HCT116 (cell line): ENCODE results near the gene AADAC. TPM values are rescaled to one million over a fixed set of nuclear protein-coding genes. Genes with fewer than 3 reads are reported as not detected.

ENCODE experiments used
- ATAC-seq: fragments of 200-7000 bp; cut with Tn5 transposase; 2 replicates; pipeline ENCODE4 v1.9.1; 2020; ENCODE audit warnings: mild to moderate bottlenecking, moderate library complexity
- BruUV-seq: library from RNA; stranded (reverse); fragments of 400-500 nt; replicated peaks from 2 replicates; lab custom pipeline; 2021; lab: Mats Ljungman, UMichigan
- CTCF ChIA-PET: fragments of 300-600 bp; sonication (Branson Sonifier 250); formaldehyde crosslinking; loops from one replicate; lab custom pipeline; 2021; ENCODE audit warnings: antibody characterized with exemption; lab: Charles Lee
- POLR2A ChIA-PET: fragments of 300-600, 350-600 bp; sonication (Branson Sonifier 250); formaldehyde crosslinking; loops from one replicate; lab custom pipeline; 2021; ENCODE audit warnings: antibody characterized with exemption; lab: Charles Lee
- RAD21 ChIA-PET, 2 experiments: fragments of 300-600 bp; sonication (Branson Sonifier 250); formaldehyde crosslinking; loops; one replicate each; lab custom pipeline; 2023; ENCODE audit warnings: low total read pairs in 2 of 2; ENCODE audit not compliant: uncharacterized antibody in 2 of 2, unreplicated experiment in 2 of 2, low non-redundant PET in 1 of 2; lab: Charles Lee
- DNase-seq: peaks from one replicate; pipeline ENCODE4 v3.0.0-alpha.2; 2010; ENCODE audit warnings: low read depth, low spot score
- H2AFZ ChIP-seq: fragments of 200-600 bp; shearing (Covaris generic), sonication (generic); 2 replicates; pipeline ENCODE4 v1.6.1; 2017; ENCODE audit warnings: low read depth, mixed run types, mixed read lengths, antibody characterized with exemption, low read length; ENCODE audit not compliant: poor library complexity, severe bottlenecking
- H3K27ac ChIP-seq: 2 replicates; pipeline ENCODE4 v1.5.1; 2012; ENCODE audit warnings: low read depth, low read length
- H3K27me3 ChIP-seq: fragments of 200-600 bp; sonication (generic); 2 replicates; pipeline ENCODE4 v1.6.1; 2016; ENCODE audit warnings: mixed run types, low read length, mixed read lengths; ENCODE audit not compliant: insufficient read depth
- H3K36me3 ChIP-seq, 2 experiments: fragments of 200-500 bp in 1 of 2; fragments of 200-600 bp in 1 of 2; sonication (Bioruptor generic) in 1 of 2; sonication (generic) in 1 of 2; 2 replicates each; pipeline versions ENCODE4 v1.5.1 to v1.6.1; 2014 to 2016; ENCODE audit warnings: low read length in 2 of 2, inconsistent platforms in 1 of 2, mixed read lengths in 1 of 2, mixed run types in 1 of 2; ENCODE audit not compliant: insufficient read depth in 2 of 2, control insufficient read depth in 1 of 2
- H3K4me1 ChIP-seq, 2 experiments: fragments of 200-600 bp in 1 of 2; sonication (generic) in 1 of 2; 2 replicates each; pipeline versions ENCODE4 v1.5.1 to v1.6.1; 2012 to 2017; ENCODE audit warnings: low read length in 2 of 2, inconsistent platforms in 1 of 2, mild to moderate bottlenecking in 1 of 2, mixed read lengths in 1 of 2, mixed run types in 1 of 2, moderate library complexity in 1 of 2; ENCODE audit not compliant: insufficient read depth in 2 of 2, control insufficient read depth in 1 of 2
- H3K4me2 ChIP-seq: fragments of 200-600 bp; sonication (generic); 2 replicates; pipeline ENCODE4 v1.6.1; 2017; ENCODE audit warnings: mixed run types, low read length, mixed read lengths
- H3K4me3 ChIP-seq, 2 experiments: fragments of 200-600 bp in 1 of 2; sonication (generic) in 1 of 2; replicated peaks in 1 of 2; 2 replicates each; pipeline ENCODE4 v1.5.1; 2011 to 2016; ENCODE audit warnings: low read length in 2 of 2, control low read depth in 1 of 2, low read depth in 1 of 2, mild to moderate bottlenecking in 1 of 2, mixed read lengths in 1 of 2, mixed run types in 1 of 2
- H3K79me2 ChIP-seq: fragments of 200-600 bp; sonication (generic); 2 replicates; pipeline ENCODE4 v1.6.1; 2017; ENCODE audit warnings: mild to moderate bottlenecking, mixed run types, low read length, moderate library complexity, mixed read lengths; ENCODE audit not compliant: insufficient read depth
- H3K9ac ChIP-seq: fragments of 200-600 bp; sonication (generic); 2 replicates; pipeline ENCODE4 v1.6.1; 2016; ENCODE audit warnings: low read length, mixed read lengths
- H3K9me2 ChIP-seq: fragments of 200-600 bp; sonication (generic), shearing (Covaris generic); 2 replicates; pipeline ENCODE4 v1.6.1; 2017; ENCODE audit warnings: mixed run types, mild to moderate bottlenecking, moderate library complexity; ENCODE audit not compliant: insufficient read depth
- H3K9me3 ChIP-seq, 2 experiments: fragments of 200-500 bp in 1 of 2; fragments of 200-600 bp in 1 of 2; sonication (Bioruptor generic) in 1 of 2; sonication (generic) in 1 of 2; 2 replicates each; pipeline ENCODE4 v1.6.1; 2014 to 2017; ENCODE audit warnings: low read length in 2 of 2, mixed read lengths in 2 of 2, inconsistent platforms in 1 of 2, low read depth in 1 of 2, mild to moderate bottlenecking in 1 of 2, mixed run types in 1 of 2, moderate library complexity in 1 of 2; ENCODE audit not compliant: control insufficient read depth in 1 of 2, insufficient read depth in 1 of 2
- H4K20me1 ChIP-seq: fragments of 200-600 bp; sonication (generic), shearing (Covaris generic); 2 replicates; pipeline ENCODE4 v1.6.1; 2017; ENCODE audit warnings: mixed run types, mild to moderate bottlenecking, moderate library complexity; ENCODE audit not compliant: insufficient read depth
- ATF3 ChIP-seq: IDR thresholded peaks from 2 replicates; pipeline ENCODE4 v1.6.1; 2012
- CTCF ChIP-seq, 3 experiments: fragments of 200-600 bp in 1 of 3; sonication (generic) in 1 of 3; IDR thresholded peaks in 2 of 3; conservative IDR thresholded peaks in 1 of 3; 2 replicates each; pipeline ENCODE4 v1.5.1; 2012 to 2017; ENCODE audit warnings: low read depth in 2 of 3, low read length in 2 of 3, antibody characterized with exemption in 1 of 3, borderline replicate concordance in 1 of 3, control low read depth in 1 of 3, mild to moderate bottlenecking in 1 of 3, mixed read lengths in 1 of 3, mixed run types in 1 of 3, moderate library complexity in 1 of 3; ENCODE audit not compliant: insufficient read depth in 1 of 3
- EZH2phosphoT487 ChIP-seq: fragments of 200-600 bp; IDR thresholded peaks from 2 replicates; pipeline ENCODE4 v1.6.1; 2018; ENCODE audit warnings: antibody characterized with exemption, borderline replicate concordance
- JUND ChIP-seq: IDR thresholded peaks from 2 replicates; pipeline ENCODE4 v1.6.1; 2012
- MAX ChIP-seq: IDR thresholded peaks from 2 replicates; pipeline ENCODE4 v1.6.1; 2012
- POLR2AphosphoS5 ChIP-seq: IDR thresholded peaks from 2 replicates; pipeline ENCODE4 v1.6.1; 2011; ENCODE audit warnings: mild to moderate bottlenecking, low read depth, low read length, moderate library complexity
- RAD21 ChIP-seq: IDR thresholded peaks from 2 replicates; pipeline ENCODE4 v1.6.1; 2012; ENCODE audit warnings: low read depth, mild to moderate bottlenecking
- ZFX ChIP-seq: fragments of 450-650 bp; IDR thresholded peaks from 2 replicates; pipeline ENCODE4 v1.6.1; 2017
- ZNF274 ChIP-seq: fragments of 200-500 bp; sonication (Bioruptor generic); IDR thresholded peaks from 2 replicates; pipeline ENCODE4 v1.6.1; 2014; ENCODE audit warnings: mild to moderate bottlenecking, low read depth, low read length, inconsistent platforms
- intact Hi-C: fragments of 100-400 bp; cut with micrococcal nuclease; formaldehyde crosslinking; loops from 2 replicates; pipeline ENCODE4 v1.10.0; 2022
- total RNA-seq: library from RNA; stranded (reverse); gene quantifications from one replicate; pipeline ENCODE4 v1.2.1, GENCODE V29; 2021; ENCODE audit not compliant: unreplicated experiment

AADAC gene
- total RNA-seq, 1 experiment from 2014 or later, result 3.8 TPM

GRCh38 chr3:151798466-151798865, 15.4 kb upstream of the AADAC start:
- Histone ChIP-seq H3K9me3 (no peaks in the 10 kb centered on the region), H3K79me2 (no peaks in the 10 kb centered on the region), H4K20me1 (no peaks in the 10 kb centered on the region), H3K9me2 (no peaks in the 10 kb centered on the region), H3K4me3 (no peak overlapping the region), H3K4me2 (no peak overlapping the region), H3K27ac (no peak overlapping the region), H2AFZ (no peak overlapping the region), H3K4me1 (peaks cover 0 to 4% of the 10 kb centered on the region in 2 experiments; a peak in 2 of 4 replicates), H3K36me3 (no peaks in the 10 kb centered on the region), H3K9ac (no peak overlapping the region), H3K27me3 (no peaks in the 10 kb centered on the region)
- ChIA-PET CTCF (no interaction called here), RAD21 (interaction anchor here in 1 of 2 experiments (1.0 kb wide), 1 partner anchor 38 kb away, joined by 3 read pairs; no protein-coding TSS in a partner anchor), POLR2A (no interaction called here)
- BruUV-seq, result no TSS peak
- DNase-seq, result no peak
- no peak for ATAC-seq
- intact Hi-C loops, result no loop called here
- no peak for TF ChIP-seq EZH2phosphoT487
- no peak for TF ChIP-seq CTCF (IDR thresholded peaks at IDR 0.05 in 2 of 3, conservative IDR thresholded peaks at IDR 0.05 in 1 of 3; ENCODE audit: borderline replicate concordance in 1 of 3, insufficient read depth in 1 of 3, low read depth in 2 of 3, low read length in 2 of 3)
- TF ChIP-seq JUND, result no peak
- no peak for TF ChIP-seq POLR2AphosphoS5
- TF ChIP-seq ATF3, result no peak
- TF ChIP-seq ZFX, result no peak
- no peak for TF ChIP-seq ZNF274
- TF ChIP-seq RAD21, result no peak
- no peak for TF ChIP-seq MAX
